GM23338 (cell line): ENCODE results near the gene SPAG16. TPM values are rescaled to one million over a fixed set of nuclear protein-coding genes. Genes with fewer than 3 reads are reported as not detected.

ENCODE experiments used
- ATAC-seq: fragments of 200-7000 bp; cut with Tn5 transposase; 3 replicates; pipeline ENCODE4 v1.9.1; 2020
- DNase-seq: peaks from one replicate; pipeline ENCODE4 v3.0.0-alpha.2; 2015; ENCODE audit warnings: low spot score
- H2AFZ ChIP-seq: fragments of 200-600 bp; sonication (generic); 2 replicates; pipeline ENCODE4 v1.8.0; 2016; ENCODE audit warnings: antibody characterized with exemption, mild to moderate bottlenecking, moderate library complexity
- H3F3A ChIP-seq: fragments of 200-600 bp; sonication (generic); replicated peaks from 2 replicates; pipeline ENCODE4 v1.8.0; 2017; ENCODE audit warnings: antibody characterized with exemption, mixed run types, low read depth
- H3K27ac ChIP-seq: fragments of 200-600 bp; sonication (generic); 2 replicates; pipeline ENCODE4 v1.6.1; 2016; ENCODE audit warnings: low read depth
- H3K27me3 ChIP-seq: fragments of 200-600 bp; sonication (generic); 2 replicates; pipeline ENCODE4 v1.8.0; 2016; ENCODE audit warnings: mild to moderate bottlenecking, mixed run types, moderate library complexity; ENCODE audit not compliant: insufficient read depth
- H3K36me3 ChIP-seq: fragments of 200-600 bp; sonication (generic); 2 replicates; pipeline ENCODE4 v1.8.0; 2016; ENCODE audit warnings: mild to moderate bottlenecking; ENCODE audit not compliant: insufficient read depth
- H3K4me1 ChIP-seq: fragments of 200-600 bp; sonication (generic); 2 replicates; pipeline ENCODE4 v1.8.0; 2016; ENCODE audit warnings: mild to moderate bottlenecking, moderate library complexity; ENCODE audit not compliant: insufficient read depth
- H3K4me2 ChIP-seq: fragments of 200-600 bp; sonication (generic); 2 replicates; pipeline ENCODE4 v1.7.1; 2017; ENCODE audit warnings: mixed run types
- H3K4me3 ChIP-seq: fragments of 200-600 bp; sonication (generic); 2 replicates; pipeline ENCODE4 v1.6.1; 2016; ENCODE audit warnings: mixed run types
- H3K79me2 ChIP-seq: fragments of 200-600 bp; sonication (generic); replicated peaks from 2 replicates; pipeline ENCODE4 v1.8.0; 2017; ENCODE audit warnings: mild to moderate bottlenecking; ENCODE audit not compliant: insufficient read depth
- H3K9me2 ChIP-seq: fragments of 200-600 bp; sonication (generic); 2 replicates; pipeline ENCODE4 v1.8.0; 2017; ENCODE audit not compliant: insufficient read depth
- H4K20me1 ChIP-seq: fragments of 200-600 bp; sonication (generic); replicated peaks from 2 replicates; pipeline ENCODE4 v1.8.0; 2017; ENCODE audit warnings: mild to moderate bottlenecking; ENCODE audit not compliant: insufficient read depth
- H3K27ac Mint-ChIP-seq: 2 replicates; pipeline ENCODE4 v1.8.0; 2020; ENCODE audit warnings: inconsistent platforms, mild to moderate bottlenecking, moderate library complexity, mixed read lengths
- H3K27me3 Mint-ChIP-seq: 3 replicates; pipeline ENCODE4 v1.8.0; 2022; ENCODE audit warnings: low read depth, mild to moderate bottlenecking, moderate library complexity, mixed read lengths, inconsistent platforms; ENCODE audit not compliant: insufficient read depth, poor library complexity
- H3K36me3 Mint-ChIP-seq: 3 replicates; pipeline ENCODE4 v1.8.0; 2021; ENCODE audit warnings: low read depth, mild to moderate bottlenecking, inconsistent platforms, moderate library complexity, mixed read lengths
- H3K4me1 Mint-ChIP-seq: 3 replicates; pipeline ENCODE4 v1.8.0; 2020; ENCODE audit warnings: mild to moderate bottlenecking, inconsistent platforms, mixed read lengths
- H3K4me3 Mint-ChIP-seq: 3 replicates; pipeline ENCODE4 v1.8.0; 2021; ENCODE audit warnings: moderate library complexity, mild to moderate bottlenecking, inconsistent platforms, mixed read lengths
- H3K9me3 Mint-ChIP-seq: 3 replicates; pipeline ENCODE4 v1.8.0; 2020; ENCODE audit warnings: moderate library complexity, mild to moderate bottlenecking, inconsistent platforms, mixed read lengths
- EZH2phosphoT487 ChIP-seq: fragments of 200-600 bp; sonication (generic); IDR thresholded peaks from one replicate; pipeline ENCODE4 v1.8.1; 2018; ENCODE audit warnings: antibody characterized with exemption; ENCODE audit not compliant: unreplicated experiment
- NANOG ChIP-seq: IDR thresholded peaks from 2 replicates; pipeline ENCODE4 v1.6.1; 2016; ENCODE audit warnings: antibody characterized with exemption, borderline replicate concordance
- POLR2AphosphoS5 ChIP-seq: IDR thresholded peaks from 2 replicates; pipeline ENCODE4 v1.6.1; 2016; ENCODE audit warnings: antibody characterized with exemption, low read depth
- REST ChIP-seq: IDR thresholded peaks from one replicate; pipeline ENCODE4 v1.6.1; 2018; ENCODE audit warnings: antibody characterized with exemption; ENCODE audit not compliant: unreplicated experiment
- STAT1 ChIP-seq: IDR thresholded peaks from one replicate; pipeline ENCODE4 v1.6.1; 2016; ENCODE audit warnings: antibody characterized with exemption; ENCODE audit not compliant: unreplicated experiment
- ZNF114 ChIP-seq: fragments of 250-450 bp; sonication (Bioruptor Pico); IDR thresholded peaks from 2 replicates; pipeline ENCODE4 v1.5.0; 2020; ENCODE audit warnings: mild to moderate bottlenecking, moderate library complexity
- ZNF331 ChIP-seq: fragments of 250-450 bp; sonication (Bioruptor Pico); IDR thresholded peaks from 2 replicates; pipeline ENCODE4 v1.5.0; 2020; ENCODE audit warnings: low read depth, mild to moderate bottlenecking, moderate library complexity
- polyA plus RNA-seq: library from polyadenylated mRNA; unstranded; fragments of >200 nt; fragmentation: Nextera tagmentation; extraction: Ambion mirVana; gene quantifications from 2 replicates; pipeline ENCODE4 v1.2.1, GENCODE V29; 2016
- total RNA-seq: library from RNA; depleted of rRNA; stranded (reverse); fragments of >200 nt; shearing (Covaris generic); gene quantifications from 2 replicates; pipeline ENCODE4 v1.2.3, GENCODE V29; 2014
- TF ChIP-seq, protein P1 (sequence below): fragments of 250-450 bp; sonication (Bioruptor Pico); IDR thresholded peaks from 2 replicates; pipeline ENCODE4 v1.5.0; 2020; ENCODE audit warnings: mild to moderate bottlenecking, moderate library complexity
- TF ChIP-seq, protein P2 (sequence below): IDR thresholded peaks from 2 replicates; pipeline ENCODE4 v1.6.1; 2016; ENCODE audit warnings: antibody characterized with exemption
- TF ChIP-seq, protein P3 (sequence below), 2 experiments: fragments of 200-600 bp in 1 of 2; sonication (generic) in 1 of 2; conservative IDR thresholded peaks; 2 replicates each; pipeline versions ENCODE4 v1.5.1 to v1.6.1; 2016 to 2017; ENCODE audit warnings: antibody characterized with exemption in 2 of 2, low read depth in 2 of 2, mild to moderate bottlenecking in 2 of 2, moderate library complexity in 1 of 2

Gene SPAG16
- total and polyA plus RNA-seq, 2 experiments from 2014 or later: 19.7 to 47.8 TPM

DNA sequence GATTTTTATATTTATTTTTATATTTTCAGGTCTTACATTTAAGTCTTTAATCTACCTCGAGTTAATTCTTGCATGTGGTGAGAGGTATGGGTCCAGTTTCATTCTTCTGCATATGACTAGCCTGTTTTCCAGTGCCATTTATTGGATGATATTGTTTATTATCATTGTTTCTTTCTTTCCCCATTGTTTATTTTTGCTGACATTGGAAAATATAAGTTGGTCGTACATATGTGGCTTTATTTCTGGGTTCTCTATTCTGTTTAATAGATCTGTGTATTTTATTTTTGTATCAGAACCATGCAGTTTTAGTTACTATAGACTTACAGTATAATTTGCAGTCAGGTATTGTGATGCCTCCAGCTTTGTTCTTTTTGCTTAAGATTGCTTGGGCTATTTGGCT, 1013.2 kb downstream of the SPAG16 start (continued):
- TF ChIP-seq, protein P1, sequence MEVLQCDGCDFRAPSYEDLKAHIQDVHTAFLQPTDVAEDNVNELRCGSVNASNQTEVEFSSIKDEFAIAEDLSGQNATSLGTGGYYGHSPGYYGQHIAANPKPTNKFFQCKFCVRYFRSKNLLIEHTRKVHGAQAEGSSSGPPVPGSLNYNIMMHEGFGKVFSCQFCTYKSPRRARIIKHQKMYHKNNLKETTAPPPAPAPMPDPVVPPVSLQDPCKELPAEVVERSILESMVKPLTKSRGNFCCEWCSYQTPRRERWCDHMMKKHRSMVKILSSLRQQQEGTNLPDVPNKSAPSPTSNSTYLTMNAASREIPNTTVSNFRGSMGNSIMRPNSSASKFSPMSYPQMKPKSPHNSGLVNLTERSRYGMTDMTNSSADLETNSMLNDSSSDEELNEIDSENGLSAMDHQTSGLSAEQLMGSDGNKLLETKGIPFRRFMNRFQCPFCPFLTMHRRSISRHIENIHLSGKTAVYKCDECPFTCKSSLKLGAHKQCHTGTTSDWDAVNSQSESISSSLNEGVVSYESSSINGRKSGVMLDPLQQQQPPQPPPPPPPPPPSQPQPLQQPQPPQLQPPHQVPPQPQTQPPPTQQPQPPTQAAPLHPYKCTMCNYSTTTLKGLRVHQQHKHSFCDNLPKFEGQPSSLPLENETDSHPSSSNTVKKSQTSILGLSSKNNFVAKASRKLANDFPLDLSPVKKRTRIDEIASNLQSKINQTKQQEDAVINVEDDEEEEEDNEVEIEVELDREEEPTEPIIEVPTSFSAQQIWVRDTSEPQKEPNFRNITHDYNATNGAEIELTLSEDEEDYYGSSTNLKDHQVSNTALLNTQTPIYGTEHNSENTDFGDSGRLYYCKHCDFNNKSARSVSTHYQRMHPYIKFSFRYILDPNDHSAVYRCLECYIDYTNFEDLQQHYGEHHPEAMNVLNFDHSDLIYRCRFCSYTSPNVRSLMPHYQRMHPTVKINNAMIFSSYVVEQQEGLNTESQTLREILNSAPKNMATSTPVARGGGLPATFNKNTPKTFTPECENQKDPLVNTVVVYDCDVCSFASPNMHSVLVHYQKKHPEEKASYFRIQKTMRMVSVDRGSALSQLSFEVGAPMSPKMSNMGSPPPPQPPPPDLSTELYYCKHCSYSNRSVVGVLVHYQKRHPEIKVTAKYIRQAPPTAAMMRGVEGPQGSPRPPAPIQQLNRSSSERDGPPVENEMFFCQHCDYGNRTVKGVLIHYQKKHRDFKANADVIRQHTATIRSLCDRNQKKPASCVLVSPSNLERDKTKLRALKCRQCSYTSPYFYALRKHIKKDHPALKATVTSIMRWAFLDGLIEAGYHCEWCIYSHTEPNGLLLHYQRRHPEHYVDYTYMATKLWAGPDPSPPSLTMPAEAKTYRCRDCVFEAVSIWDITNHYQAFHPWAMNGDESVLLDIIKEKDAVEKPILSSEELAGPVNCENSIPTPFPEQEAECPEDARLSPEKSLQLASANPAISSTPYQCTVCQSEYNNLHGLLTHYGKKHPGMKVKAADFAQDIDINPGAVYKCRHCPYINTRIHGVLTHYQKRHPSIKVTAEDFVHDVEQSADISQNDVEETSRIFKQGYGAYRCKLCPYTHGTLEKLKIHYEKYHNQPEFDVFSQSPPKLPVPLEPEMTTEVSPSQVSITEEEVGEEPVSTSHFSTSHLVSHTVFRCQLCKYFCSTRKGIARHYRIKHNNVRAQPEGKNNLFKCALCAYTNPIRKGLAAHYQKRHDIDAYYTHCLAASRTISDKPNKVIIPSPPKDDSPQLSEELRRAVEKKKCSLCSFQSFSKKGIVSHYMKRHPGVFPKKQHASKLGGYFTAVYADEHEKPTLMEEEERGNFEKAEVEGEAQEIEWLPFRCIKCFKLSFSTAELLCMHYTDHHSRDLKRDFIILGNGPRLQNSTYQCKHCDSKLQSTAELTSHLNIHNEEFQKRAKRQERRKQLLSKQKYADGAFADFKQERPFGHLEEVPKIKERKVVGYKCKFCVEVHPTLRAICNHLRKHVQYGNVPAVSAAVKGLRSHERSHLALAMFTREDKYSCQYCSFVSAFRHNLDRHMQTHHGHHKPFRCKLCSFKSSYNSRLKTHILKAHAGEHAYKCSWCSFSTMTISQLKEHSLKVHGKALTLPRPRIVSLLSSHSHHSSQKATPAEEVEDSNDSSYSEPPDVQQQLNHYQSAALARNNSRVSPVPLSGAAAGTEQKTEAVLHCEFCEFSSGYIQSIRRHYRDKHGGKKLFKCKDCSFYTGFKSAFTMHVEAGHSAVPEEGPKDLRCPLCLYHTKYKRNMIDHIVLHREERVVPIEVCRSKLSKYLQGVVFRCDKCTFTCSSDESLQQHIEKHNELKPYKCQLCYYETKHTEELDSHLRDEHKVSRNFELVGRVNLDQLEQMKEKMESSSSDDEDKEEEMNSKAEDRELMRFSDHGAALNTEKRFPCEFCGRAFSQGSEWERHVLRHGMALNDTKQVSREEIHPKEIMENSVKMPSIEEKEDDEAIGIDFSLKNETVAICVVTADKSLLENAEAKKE (CRISPR knock-in tag): no peak
- TF ChIP-seq POLR2AphosphoS5 (no peak), ZNF331 (CRISPR knock-in tag) (no peak)
- TF ChIP-seq, protein P2, sequence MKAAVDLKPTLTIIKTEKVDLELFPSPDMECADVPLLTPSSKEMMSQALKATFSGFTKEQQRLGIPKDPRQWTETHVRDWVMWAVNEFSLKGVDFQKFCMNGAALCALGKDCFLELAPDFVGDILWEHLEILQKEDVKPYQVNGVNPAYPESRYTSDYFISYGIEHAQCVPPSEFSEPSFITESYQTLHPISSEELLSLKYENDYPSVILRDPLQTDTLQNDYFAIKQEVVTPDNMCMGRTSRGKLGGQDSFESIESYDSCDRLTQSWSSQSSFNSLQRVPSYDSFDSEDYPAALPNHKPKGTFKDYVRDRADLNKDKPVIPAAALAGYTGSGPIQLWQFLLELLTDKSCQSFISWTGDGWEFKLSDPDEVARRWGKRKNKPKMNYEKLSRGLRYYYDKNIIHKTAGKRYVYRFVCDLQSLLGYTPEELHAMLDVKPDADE: no peak

DNA sequence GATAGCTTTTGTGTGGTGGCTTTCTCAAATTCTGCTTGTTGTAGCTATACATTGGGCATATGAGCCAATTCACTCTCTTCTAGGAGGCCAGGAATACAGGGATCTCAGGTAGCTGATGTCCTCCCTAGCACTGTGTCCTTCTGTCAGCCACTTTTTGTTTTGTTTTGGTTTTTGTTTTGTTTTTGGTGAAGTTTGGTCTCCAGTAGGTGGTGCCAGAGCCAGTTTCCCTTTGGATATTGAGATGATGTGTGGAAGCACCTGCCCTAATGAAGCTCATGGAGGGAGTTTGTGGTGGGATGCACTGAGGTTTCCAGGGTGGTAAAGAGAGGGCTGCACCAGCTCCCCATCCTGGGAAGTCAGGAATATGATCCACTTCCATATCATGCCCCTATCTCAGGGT, 1026.1 kb downstream of the SPAG16 start:
- no peak overlapping the region for H3K4me2 ChIP-seq
- DNase-seq (peak; percentile 43), ATAC-seq (peak; percentile 72)
- no peaks in the 10 kb centered on the region for H4K20me1 ChIP-seq
- H3K36me3 Mint-ChIP-seq: no peaks in the 10 kb centered on the region; the same call in 2 of the 3 replicates
- no peaks in the 10 kb centered on the region for H3K36me3 ChIP-seq
- no peaks in the 10 kb centered on the region for H3F3A ChIP-seq
- no peaks in the 10 kb centered on the region for H3K27me3 Mint-ChIP-seq
- H3K4me3 Mint-ChIP-seq: no peak overlapping the region
- no peaks in the 10 kb centered on the region; the same call in 2 of the 3 replicates for H3K4me1 Mint-ChIP-seq
- H3K79me2 ChIP-seq: no peaks in the 10 kb centered on the region
- H2AFZ ChIP-seq: no peak overlapping the region; the same call in 1 of the 2 replicates
- H3K9me3 Mint-ChIP-seq: peaks cover 6% of the 10 kb centered on the region
- no peaks in the 10 kb centered on the region for H3K4me1 ChIP-seq
- no peak overlapping the region for H3K27ac ChIP-seq
- H3K9me2 ChIP-seq: no peaks in the 10 kb centered on the region; the same call in 1 of the 2 replicates
- no peak overlapping the region for H3K4me3 ChIP-seq
- H3K27me3 ChIP-seq: no peaks in the 10 kb centered on the region
- no peak overlapping the region for H3K27ac Mint-ChIP-seq
- TF ChIP-seq EZH2phosphoT487 (no peak), REST (no peak), ZNF331 (CRISPR knock-in tag) (no peak), ZNF114 (CRISPR knock-in tag) (no peak), STAT1 (no peak), NANOG (no peak)
- TF ChIP-seq, protein P3, sequence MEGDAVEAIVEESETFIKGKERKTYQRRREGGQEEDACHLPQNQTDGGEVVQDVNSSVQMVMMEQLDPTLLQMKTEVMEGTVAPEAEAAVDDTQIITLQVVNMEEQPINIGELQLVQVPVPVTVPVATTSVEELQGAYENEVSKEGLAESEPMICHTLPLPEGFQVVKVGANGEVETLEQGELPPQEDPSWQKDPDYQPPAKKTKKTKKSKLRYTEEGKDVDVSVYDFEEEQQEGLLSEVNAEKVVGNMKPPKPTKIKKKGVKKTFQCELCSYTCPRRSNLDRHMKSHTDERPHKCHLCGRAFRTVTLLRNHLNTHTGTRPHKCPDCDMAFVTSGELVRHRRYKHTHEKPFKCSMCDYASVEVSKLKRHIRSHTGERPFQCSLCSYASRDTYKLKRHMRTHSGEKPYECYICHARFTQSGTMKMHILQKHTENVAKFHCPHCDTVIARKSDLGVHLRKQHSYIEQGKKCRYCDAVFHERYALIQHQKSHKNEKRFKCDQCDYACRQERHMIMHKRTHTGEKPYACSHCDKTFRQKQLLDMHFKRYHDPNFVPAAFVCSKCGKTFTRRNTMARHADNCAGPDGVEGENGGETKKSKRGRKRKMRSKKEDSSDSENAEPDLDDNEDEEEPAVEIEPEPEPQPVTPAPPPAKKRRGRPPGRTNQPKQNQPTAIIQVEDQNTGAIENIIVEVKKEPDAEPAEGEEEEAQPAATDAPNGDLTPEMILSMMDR (conservative IDR thresholded peaks at IDR 0.05; ENCODE audit: low read depth in 2 of 2): peak; percentile 6 to 58; a peak in 2 of 4 replicates
